ENCODE results near the gene FAT1.

Gene FAT1

GRCh38 chr4:186599483-186599882 lies 124.2 kb downstream of the FAT1 start:
- no peak for DNase-seq

GRCh38 chr4:186598686-186599085 lies 125.0 kb downstream of the FAT1 start:
- no peak for DNase-seq

GRCh38 chr4:186596850-186597390 lies 126.7 kb downstream of the FAT1 start:
- DNase-seq = no peak

- DNase-seq = no peak
Observed at GRCh38 chr4:186596346-186596745, 127.3 kb downstream of the FAT1 start.

- no peak for DNase-seq
Observed at GRCh38 chr4:186593587-186593973, 130.1 kb downstream of the FAT1 start.

- DNase-seq = no peak
Observed at GRCh38 chr4:186592966-186593586, 130.6 kb downstream of the FAT1 start.

- DNase-seq = no peak
Observed at GRCh38 chr4:186592445-186592844, 131.2 kb downstream of the FAT1 start.

- DNase-seq = no peak
Observed at GRCh38 chr4:186591651-186592050, 132.0 kb downstream of the FAT1 start.

- no peak for DNase-seq
Observed at GRCh38 chr4:186588503-186588902, 135.2 kb downstream of the FAT1 start.

- peak; percentile 63 for DNase-seq
Observed at GRCh38 chr4:186587416-186588018, 136.1 kb downstream of the FAT1 start.

GRCh38 chr4:186586205-186586604 lies 137.5 kb downstream of the FAT1 start:
- DNase-seq = no peak

- DNase-seq = no peak
Observed at GRCh38 chr4:186584912-186585311, 138.7 kb downstream of the FAT1 start.

GRCh38 chr4:186581421-186581820 lies 142.2 kb downstream of the FAT1 start:
- no peak for DNase-seq

- no peak for DNase-seq
Observed at GRCh38 chr4:186580669-186581068, 143.0 kb downstream of the FAT1 start.

GRCh38 chr4:186570193-186570996 lies 153.3 kb downstream of the FAT1 start:
- DNase-seq = no peak

GRCh38 chr4:186569533-186570192 lies 154.0 kb downstream of the FAT1 start:
- no peak for DNase-seq

GRCh38 chr4:186566068-186566467 lies 157.6 kb downstream of the FAT1 start:
- DNase-seq = no peak

- no peak for DNase-seq
Observed at GRCh38 chr4:186563761-186564160, 159.9 kb downstream of the FAT1 start.

- no peak for DNase-seq
Observed at GRCh38 chr4:186561748-186562147, 161.9 kb downstream of the FAT1 start.

- DNase-seq = no peak
Observed at GRCh38 chr4:186560647-186561046, 163.0 kb downstream of the FAT1 start.

- no peak for DNase-seq
Observed at GRCh38 chr4:186557486-186557885, 166.2 kb downstream of the FAT1 start.

- no peak for DNase-seq
Observed at GRCh38 chr4:186557061-186557460, 166.6 kb downstream of the FAT1 start.

Measured in activated CD4-positive, CD25-positive, alpha-beta regulatory T cell treated with anti-CD3 and anti-CD28 coated beads, Interleukin-2, amount 50 U/mL, for 72 hours (primary cell).